Measurements from ENCODE around the gene NUDT2. TPM values are rescaled to one million over a fixed set of nuclear protein-coding genes. Genes with fewer than 3 reads are reported as not detected.

Gene NUDT2
- polyA plus RNA-seq, 1 donor = 23.3 TPM

GRCh38 chr9:34370970-34371880 lies 41.9 kb downstream of the NUDT2 start:
- DNase-seq = no peak

- DNase-seq = no peak
Observed at GRCh38 chr9:34371886-34372466, 42.6 kb downstream of the NUDT2 start.

DNA sequence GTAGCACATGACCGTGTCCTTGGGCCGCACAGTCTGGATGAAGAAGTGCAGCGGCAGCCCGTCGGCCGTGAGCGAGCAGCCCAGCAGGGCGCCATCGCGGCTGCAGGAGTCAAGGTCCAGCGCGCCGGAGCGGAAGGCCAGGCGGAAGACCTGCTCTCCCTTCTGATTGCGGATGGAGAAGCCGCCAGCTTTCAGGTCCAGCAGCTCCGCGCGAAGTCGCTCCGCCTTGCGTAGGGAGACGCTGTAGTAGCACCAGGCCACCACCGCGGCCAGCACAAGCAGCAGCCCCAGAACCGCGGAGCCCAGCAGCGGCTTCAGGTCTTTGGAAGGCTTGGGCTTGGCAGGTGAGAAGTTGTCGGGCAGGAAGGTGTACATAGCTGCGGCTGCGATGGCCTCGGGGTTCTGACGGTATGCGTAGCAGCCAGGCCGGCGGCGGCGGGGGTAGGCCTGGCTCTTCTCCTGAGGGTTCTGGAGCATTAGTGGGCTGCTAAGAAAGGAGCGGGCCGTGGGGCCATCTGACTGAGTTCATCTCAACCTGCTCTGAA lies 43.2 kb downstream of the NUDT2 start:
- DNase-seq = no peak

DNA sequence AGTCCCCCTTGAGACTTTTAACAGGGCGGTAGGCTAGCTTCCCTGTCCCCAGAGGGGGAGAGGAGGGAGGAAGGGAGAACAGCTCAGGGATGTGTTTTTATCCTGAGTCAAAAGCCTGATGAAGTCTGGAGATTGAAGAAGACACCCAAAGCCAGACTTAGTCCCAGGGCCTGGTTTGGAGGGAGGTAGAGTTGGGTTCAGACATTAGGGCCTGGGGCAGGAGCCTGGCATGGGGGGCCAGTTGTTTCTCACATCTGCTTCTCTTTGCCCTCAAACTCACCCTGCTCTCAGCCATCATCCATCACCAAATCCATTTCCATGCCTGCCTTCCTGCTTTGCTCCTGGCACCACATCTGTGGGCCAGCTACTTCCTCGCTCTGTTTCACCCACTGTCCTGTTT lies 44.4 kb downstream of the NUDT2 start:
- DNase-seq = no peak

GRCh38 chr9:34374339-34374738 lies 45.0 kb downstream of the NUDT2 start:
- no peak for DNase-seq

- DNase-seq = no peak
Observed at GRCh38 chr9:34374905-34375552, 45.7 kb downstream of the NUDT2 start.

GRCh38 chr9:34375901-34376595 lies 46.7 kb downstream of the NUDT2 start:
- DNase-seq = no peak

DNA sequence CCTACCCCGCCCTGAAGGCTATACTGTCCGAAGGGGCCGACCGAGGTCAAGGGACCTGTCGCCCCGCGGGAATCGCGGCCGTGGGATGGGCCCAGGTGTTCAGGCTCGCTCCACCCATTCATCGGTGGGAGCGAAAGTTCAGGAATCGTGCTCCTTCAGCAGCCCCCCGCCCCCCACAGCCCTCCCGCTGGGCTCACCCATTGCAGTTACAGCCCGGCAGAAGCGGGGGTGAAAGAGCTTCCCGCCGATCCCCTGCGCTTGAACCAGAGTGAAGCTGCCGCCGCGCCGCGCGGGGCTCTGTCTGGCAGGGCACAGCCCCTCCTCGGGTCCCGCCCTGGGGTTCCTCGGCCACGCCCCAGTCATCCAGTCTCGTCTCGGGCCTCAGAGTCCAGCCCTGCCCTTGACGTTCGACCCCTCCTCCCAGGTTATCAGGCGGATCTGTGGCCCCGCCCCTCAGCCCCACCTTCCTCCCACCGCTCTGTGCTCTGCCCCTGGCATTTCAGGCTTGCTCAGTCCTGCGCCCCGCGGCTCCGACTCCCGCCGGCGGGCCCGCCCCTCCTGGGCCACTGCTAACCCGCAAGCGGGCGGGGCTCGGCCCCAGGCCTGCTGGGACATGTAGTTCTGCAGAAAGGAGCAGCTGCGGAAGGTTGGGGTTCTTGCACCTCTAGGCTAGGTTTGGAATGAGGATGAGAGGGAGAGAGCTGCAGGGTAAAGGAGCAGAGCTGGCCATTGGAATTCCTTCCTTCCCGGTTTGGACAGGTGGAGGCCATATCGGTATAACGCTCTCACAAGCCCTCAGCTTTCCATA lies 47.4 kb downstream of the NUDT2 start, which contains the start of gene MYORG:
Gene MYORG (minus strand): TSS at position 303 of the 808 bp plus-strand sequence. CDS start 3,955 bp downstream, outside the sequence.
- peak; percentile 78 for DNase-seq

GRCh38 chr9:34377404-34377746 lies 48.0 kb downstream of the NUDT2 start:
- DNase-seq = peak; percentile 11

DNA sequence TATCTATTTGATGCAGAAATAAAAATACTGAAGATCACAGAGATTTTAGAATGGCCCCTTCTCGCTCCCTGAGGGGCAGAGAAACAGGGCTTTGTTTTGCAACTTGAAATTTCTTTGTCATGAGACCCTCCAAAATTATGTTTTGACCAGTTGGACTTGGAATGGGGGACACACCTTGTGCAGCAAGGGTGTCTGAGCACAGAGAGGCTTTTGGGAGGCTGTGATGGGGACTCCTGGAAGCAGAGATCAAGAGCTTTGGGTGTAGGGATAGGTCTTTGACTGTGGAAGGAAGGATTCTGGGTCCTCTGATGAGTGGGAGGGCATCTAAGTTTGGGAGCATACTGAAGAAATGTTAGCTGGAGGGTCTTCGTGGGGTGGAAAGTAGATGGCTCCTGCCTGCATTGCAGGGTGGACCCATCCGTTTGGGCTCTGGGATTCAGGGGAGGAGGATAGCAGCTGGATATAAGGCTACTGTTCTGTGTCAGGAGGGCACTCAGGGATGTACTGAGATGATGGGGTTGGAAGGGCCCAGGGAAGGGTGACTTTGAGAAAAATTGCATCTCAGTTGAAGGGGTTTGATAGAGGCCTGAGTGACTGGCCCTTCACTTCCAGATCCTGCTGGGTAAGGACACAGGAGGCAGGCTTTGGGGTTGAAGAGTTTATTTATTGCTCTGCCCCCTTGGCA lies 49.1 kb downstream of the NUDT2 start:
- DNase-seq = no peak

- DNase-seq = peak; percentile 86
Observed at GRCh38 chr9:34379334-34380033, 50.1 kb downstream of the NUDT2 start.

DNA sequence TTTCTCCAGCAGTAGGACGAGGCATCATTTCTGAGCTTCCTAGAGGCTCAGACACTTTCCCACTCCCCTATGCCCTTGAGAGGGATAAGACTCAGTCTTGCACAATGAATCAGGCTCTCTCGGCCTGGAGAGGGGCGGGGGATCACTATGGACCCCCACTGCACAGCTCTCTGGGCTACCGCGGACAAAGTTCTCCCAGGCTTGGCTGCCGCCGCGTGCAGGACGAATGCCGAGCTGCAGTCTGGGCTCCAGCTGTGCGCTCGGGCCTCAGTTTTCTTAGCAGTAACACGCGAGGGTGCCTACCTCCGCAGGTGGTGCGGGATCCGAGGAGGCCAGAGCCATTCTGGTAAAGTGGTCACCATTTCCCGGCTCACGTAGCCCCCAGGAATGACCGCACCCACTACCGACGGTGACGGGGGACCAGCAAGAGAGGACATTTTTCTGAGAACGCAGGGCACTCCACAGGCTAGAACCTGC lies 50.7 kb downstream of the NUDT2 start:
- DNase-seq = no peak

DNA sequence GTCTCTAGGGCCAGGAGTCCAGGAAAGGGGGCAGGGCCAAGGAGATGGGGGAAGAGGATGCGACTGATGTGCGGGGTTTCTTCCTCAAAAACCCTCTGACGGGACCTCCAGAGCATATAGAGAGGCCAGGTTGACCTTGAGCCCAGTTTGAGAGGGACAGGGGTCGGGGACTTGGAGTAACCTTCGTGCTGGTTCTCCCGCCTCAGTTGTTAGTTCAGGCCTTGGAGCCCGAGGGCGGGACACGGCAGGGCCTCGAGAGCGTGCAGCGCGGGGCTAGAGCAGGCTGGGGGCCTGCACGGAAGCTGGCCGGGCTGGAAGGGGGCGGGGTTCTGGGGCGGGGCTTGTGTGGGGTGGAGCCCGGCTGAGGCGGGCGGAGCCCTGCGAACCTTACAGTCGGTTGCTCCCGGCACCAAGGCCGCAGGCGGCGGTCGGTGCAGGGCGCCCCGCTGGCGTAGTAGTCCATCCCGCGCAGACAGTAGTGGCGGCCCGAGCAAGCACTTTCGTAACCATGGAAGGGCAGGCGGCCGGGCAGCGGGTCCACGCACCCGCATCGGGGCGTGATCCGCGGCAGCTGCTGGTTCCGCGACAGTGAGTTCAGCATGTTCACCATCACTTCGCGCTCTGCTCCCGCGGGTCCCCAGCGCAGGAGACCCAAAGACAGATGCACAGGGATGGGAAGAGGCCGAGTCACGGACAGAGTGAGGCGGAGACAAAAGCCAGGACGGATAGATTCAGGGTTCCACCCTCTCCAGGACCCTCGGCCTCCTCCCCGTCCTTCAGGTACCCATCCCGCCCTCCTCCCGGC lies 51.3 kb downstream of the NUDT2 start:
- DNase-seq = peak; percentile 71

DNA sequence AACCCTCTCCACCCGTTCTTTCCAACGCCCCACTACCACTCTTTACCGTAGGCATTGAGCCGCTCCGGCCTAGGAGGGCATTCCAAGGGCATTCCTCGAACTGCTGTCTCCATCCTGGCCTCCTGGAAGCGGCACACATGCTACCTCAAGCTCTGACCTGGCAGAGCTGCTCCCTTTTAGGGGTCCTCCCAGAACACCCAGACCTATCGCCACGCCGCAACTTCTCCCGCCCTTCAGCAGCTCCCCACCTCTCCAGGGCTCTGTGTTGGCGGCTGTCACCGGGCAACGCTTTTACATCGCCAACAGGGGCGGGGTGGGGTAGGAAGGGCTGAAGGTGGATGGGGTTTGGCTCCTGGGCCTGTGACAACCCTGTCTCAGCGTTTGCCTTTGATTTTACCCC lies 52.0 kb downstream of the NUDT2 start:
- no peak for DNase-seq

DNA sequence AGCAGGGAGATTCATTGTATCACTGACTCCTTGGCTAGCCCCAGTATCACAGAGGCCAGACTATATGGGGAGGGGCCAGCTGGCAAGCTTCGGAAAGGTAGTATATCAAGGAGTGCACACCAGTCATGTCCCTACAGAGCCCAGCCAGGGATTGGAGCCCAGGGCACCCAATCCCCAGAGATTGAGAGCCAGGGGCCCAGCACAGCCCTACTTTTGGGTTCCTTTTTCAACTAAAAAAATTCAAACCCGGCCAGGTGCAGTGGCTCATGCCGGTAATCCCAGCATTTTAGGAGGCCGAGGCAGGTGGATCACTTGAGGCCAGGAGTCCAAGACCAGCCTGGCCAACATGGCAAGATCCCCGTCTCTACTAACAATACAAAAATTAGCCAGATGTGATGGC lies 52.7 kb downstream of the NUDT2 start:
- DNase-seq = no peak

GRCh38 chr9:34382879-34383278 lies 53.5 kb downstream of the NUDT2 start:
- DNase-seq = no peak

DNA sequence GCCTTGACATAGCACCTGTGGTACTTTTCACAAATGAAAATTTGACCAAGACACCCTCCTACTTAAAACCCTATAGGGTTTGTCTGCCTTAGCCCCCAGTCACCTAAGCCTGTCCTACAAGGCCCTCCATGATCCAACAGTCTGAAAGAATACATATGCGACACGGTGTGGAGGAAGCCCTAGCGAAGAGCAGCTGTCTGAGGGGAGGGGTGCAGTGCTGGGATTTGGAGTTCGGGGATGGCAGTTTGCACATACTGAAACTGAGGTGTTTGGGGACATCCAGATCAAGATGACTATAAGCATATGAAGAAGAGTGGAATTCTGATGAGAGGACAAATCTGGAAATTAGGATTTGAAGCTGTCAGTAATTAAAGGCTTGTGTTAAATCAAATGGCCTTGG lies 54.5 kb downstream of the NUDT2 start:
- DNase-seq = no peak

- DNase-seq = no peak
Observed at GRCh38 chr9:34384368-34385165, 55.2 kb downstream of the NUDT2 start.
